ENCODE measurements around the gene RARRES2.
A peak's percentile ranks its signal among the peaks of the same experiment; 100 is the strongest.

Gene RARRES2

DNA sequence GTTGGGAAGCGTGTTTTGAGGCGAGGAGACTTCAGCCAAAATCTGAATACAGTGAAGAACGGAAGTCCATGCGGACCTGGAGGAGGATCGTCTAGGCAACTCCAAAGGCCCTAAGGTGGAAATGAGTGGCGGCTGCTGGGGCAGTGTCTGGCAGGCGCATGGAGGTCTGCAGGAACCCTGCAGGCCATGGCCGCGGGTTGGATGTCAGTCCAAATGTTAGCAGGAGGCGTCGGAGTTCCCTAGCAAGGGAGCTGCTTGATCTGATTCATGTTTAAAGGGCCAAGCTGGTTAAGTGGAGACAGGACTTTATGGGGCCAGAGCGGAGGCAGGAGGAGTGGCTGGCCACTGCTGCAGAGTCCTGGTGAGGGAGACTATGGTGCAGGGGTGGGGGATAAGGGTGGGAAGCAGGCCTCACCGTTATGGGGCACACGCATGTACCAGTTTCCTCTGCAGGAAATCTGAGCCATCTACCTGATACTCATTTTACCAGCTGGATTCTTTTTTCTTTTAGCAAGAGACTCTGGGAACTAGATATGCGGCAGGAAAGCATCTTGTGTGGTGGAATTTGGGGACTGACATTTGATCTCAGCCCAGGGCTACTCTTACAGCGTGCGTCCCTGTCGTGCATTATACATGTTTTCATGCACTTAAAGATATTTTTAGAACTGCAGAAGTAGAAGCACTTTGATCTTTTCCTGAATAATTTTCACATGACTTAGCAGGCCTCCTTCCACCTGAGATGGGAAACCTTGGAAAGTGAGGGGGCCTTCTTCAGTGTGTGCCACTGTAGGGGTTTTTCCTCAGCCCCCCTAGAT, 20.6 kb upstream of the RARRES2 start:
- DNase-seq (ENCODE audit: low read depth in 2 of 2), result no peak

DNA sequence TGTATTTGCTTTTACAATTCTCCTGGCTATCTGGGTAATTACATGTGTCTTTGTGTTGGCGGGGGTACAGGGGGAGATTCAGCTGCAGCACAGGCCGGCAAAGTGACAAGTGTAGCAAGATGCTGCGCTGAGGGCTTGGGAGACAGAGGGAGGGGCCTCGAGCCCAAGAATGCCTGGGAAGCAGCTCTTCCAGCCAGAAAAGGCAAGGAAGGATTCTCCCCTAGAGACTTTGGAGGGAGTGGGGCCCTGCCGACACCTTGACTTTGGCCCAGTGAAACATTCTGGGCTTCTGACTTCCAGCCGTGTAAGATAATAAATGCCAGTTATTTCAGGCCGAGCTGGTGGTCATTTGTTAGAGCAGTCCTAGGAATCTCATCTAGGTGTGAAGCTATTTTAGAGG, 20.0 kb upstream of the RARRES2 start:
- DNase-seq (ENCODE audit: low read depth in 2 of 2), result no peak

DNA sequence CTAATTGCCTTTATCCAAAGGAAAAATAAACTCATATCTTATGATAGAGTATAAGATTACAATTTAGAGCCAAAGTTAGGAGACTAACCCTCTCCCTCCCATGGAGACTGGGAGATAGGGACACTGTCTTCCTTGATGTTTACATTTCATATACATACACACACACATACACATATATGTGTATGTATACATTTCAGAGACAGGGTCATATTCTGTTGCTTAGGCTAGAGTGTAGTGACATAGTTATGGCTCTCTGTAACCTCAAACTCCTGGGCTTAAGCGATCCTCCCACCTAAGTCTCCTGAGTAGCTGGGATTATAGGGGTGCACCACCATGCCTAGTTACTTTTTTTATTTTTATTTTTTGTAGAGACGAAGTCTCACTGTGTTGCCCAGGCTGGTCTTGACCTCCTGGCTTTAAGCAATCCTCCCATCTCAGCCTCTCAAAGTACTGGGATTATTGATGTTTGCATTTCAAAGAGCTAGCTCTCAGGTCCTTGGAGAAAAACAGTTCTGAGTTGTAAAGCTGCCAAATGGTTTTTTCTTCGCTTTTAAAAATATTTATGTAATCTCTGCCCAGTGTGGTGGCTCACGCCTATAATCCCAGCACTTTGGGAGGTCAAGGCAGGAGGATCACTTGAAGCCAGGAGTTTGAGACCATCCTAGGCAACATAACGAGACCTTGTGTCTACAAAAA, 19.1 kb upstream of the RARRES2 start:
- no peak for DNase-seq (ENCODE audit: low read depth in 2 of 2)

DNA sequence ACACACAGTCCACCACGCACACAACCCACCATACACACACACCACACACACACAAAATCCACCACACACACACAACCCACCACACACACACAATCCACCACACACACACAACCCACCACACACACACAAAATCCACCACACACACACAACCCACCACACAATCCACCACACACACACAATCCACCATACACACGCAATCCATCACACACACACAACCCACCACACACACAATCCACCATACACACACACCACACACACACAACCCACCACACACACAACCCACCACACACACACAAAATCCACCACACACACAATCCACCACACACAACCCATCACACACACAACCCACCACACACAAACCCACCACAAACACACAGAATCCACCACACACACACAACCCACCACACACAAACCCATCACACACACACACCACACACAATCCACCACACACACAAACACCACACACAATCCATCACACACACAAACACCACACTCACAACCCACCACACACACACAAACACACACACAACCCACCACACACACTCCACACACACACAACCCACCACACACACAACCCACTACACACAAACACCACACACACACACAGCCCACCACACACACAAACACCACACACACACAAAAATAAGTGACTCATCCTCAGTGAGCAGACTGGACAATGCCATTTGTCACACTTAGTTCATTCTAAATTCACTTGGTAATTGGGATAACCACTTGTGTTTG, 18.4 kb upstream of the RARRES2 start:
- DNase-seq (ENCODE audit: low read depth in 2 of 2), result no peak

DNA sequence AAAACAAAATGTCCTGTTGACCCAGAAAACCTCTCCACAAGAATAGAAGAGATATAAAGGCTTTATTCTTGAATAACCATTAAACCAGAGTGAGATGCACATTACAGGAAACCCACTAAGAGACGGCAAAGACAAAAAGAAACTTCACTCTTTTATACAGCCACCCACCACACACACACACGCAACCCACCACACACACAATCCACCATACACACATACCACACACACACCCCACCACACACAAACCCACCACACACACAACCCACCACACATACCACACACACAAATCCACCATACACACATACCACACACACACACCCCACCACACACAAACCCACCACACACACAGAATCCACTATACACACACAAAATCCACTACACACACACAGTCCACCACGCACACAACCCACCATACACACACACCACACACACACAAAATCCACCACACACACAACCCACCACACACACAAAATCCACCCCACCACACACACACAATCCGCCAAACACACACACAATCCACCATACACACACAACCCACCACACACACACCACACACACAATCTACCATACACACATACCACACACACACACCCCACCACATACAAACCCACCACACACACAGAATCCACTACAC, 17.7 kb upstream of the RARRES2 start:
- DNase-seq (ENCODE audit: low read depth in 2 of 2), result no peak

DNA sequence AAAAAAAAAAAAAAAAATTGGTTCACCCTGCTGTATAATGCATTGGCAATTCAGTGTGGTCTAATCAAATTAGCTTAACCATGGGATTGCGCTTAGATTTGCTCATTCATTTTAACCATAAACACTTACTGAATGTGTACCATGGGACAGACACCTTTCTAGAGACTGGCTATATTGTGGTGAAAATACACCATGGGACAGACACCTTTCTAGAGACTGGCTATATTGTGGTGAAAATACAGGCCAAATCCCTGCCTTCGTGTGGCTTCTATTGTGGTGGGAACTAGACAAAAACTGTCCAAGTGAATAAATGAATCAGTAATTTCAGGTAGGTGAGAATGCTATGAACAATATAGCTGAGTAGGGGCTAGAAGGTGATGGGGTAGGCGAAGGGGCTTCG, 17.0 kb upstream of the RARRES2 start:
- no peak for DNase-seq (ENCODE audit: low read depth in 2 of 2)

DNA sequence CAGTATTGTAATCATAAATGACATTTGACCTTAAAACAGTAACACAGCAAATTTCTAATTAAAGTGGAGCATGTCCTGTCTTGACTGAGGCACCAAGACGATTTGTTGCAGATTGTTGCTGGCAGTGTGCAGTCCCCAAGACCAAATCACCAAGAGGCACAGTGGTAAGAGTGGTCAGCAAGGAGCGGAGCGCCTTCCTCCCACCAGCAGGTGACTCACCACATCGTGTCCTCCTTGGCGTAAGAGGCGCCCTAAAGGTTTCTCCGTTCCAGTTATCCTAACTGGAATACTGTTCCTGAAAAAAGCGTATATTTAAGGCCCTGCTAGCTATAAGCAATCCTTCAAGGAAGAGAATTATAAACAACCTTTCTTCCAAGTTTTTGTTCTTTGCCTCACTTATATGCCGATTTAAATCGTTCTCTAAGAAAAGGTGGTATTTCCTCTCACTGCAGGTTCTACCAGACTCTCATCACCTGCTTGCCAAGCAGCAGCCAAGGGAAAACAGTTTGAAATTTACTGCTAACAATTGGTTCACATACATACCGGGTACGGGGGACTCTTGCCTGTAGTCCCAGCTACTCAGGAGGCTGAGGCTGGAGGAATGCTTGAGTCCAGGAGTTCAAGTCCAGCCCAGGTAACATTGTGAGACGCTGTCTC, 16.5 kb upstream of the RARRES2 start:
- no peak for DNase-seq (ENCODE audit: low read depth in 2 of 2)

DNA sequence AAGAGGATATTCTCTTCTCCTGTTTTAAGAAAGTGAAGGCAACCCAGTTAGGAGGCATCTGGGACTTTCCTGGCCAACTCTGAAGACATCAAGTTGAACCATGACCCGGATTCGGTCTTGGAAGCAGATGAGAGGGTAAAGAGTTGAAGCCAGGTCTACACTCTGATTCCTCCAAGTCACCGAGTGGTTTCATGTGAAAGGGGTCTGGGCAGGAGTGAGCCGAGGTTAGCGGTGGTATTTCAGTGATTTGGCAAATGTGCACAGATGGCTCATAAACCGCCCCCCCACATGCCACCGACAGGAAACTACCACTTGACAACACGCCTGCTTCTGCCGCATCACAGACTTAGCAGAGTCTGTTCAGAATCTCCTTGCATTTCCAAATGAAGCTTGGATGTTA, 15.8 kb upstream of the RARRES2 start:
- DNase-seq (ENCODE audit: low read depth in 2 of 2), result peak in 1 of 2 donors; percentile 48

DNA sequence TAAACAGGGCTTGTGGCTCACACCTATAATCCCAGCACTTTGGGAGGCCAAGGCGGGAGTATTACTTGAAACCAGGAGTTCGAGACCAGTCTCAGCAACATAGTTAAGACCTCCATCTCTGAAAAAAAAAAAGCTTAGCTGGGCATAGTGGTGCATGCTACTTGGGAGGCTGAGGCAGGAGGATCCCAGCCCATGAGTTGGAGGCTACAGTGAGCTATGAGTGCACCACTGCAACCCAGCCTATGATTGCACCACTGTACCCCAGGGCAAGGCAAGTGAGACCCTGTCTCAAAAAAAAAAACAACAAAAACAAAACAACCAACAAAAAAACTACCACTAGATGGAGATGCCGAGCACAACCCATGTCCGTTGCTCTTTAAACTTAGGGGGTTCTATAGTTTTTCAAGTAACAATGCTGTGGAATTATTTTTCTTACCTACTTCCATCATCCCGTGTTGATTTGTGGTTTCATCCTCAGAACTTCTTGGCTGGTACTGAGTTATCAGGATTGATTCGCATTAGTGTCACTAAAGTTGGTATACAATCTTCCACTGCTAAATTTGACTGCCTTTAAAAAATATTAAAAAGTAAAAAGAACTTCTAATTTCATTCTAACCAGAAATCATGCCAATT, 15.0 kb upstream of the RARRES2 start:
- no peak for DNase-seq (ENCODE audit: low read depth in 2 of 2)

DNA sequence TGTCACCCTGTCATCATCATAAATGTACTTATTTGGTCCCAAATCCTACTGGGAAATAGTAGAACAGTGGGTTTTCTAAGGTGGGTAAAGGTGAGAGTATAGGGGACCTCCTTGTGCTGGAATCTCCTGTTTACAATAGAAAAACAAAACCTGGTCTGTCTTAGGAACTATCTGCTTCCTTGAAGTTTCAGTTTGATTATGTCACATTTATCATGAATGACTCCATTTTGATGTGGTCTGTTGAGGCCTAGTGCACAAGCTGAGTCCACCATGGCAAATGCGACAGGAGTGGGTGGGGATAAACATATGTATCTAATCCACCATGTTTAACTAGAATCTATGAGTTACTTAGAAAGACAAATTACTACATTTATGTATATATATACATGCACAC, 14.2 kb upstream of the RARRES2 start:
- DNase-seq (ENCODE audit: low read depth in 2 of 2), result no peak

DNA sequence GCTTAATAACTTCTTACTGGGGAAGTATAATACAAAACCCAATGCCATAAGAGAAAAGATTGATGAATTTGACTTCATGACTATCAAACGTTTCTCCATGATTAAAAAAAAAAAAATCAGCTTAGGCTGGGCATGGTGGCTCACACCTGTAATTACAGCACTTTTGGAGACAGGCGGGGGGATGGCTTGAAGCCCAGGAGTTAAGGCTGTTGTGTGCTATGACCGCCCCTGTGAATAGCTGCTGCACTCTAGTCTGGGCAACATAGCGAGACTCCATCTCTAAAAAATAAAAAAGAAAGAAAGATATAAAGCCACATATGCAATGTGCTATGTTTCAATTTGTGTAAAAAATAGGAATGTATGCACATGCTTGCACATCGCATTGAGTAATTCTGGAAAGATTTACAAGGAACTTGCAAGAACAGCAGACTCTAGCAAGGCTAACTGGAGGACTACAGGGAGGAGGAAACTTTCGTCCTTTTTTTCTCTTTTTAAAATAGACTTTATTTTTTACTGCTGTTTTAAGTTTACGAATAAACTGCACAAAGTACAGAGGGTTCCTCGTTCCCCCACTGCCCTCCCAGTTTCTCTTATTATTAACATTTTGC, 10.3 kb upstream of the RARRES2 start:
- DNase-seq (ENCODE audit: low read depth in 2 of 2), result no peak

DNA sequence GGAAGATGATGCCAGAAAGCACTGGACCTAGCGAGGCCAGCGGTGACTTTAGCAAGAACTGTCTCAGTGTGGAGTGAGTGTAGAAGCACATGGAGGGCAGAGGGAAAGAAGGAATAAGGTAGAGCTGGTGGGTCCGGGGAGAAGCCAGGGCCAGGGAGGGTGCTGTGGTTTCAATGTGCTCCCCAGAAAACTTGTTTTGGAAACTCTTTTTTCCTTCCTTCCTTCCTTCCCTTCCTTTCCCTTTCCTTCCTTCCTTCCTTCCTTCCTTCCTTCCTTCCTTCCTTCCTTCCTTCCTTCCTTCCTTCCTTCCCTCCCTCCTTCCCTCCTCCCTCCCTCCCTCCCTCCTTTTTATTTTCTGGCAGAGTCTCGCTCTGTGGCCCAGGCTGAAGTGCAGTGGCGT, 5.5 kb upstream of the RARRES2 start:
- DNase-seq (ENCODE audit: low read depth in 2 of 2), result no peak

DNA sequence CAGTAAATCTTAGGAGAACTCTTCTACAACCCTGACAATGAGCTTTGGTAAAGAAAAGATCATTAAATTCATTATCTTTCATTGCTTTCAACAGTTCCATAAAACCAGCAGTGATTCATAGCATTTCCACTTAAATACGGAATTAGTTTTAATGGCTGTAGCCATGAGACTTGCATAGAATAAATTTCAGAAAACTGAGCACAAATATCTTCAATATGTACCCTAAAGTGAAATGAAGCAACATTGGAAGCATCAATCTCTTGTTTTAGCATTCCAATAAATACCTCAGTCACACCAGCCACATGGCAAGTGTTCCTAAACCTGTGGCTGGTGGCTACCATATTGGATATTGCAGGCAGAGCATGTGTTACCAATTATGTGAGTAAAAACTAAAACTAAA, 3.6 kb upstream of the RARRES2 start:
- no peak for DNase-seq (ENCODE audit: low read depth in 2 of 2)

DNA sequence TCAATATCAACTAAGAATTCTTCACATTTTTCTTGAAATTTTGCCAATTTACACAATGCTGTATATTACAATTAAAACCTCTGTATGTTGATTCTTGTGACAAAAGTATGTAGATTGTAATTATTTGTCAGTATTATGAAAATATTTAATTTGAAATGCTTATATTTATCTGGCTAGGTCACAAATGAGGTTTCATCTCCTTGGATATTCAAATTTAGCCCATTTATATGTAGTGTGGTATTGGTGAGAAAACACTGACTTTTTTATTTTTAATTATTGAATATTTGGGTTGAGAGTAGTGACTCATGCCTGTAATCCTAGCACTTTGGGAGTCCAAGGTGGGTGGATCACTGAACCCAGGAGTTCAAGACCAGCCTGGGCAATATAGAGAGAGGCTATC, 2.9 kb upstream of the RARRES2 start:
- no peak for DNase-seq (ENCODE audit: low read depth in 2 of 2)

DNA sequence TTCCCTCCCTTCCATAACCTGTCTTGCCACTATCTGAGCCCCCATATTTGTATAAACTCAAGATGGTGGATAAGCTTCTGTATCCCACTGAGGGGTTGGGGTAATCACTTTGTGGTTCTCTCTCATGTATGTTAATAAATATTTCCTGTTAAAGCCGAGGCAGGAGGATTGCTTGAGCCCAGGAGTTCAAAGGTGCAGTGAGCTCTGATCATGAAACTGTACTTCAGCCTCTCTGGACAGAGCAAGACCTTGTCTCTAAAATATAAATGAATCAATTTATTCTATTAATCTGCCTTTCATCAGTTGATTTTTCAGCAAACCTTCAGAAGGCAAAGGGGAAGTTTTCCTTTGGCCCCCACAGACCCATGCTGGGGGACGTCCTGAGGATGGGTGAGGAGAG, 1.8 kb upstream of the RARRES2 start:
- DNase-seq (ENCODE audit: low read depth in 2 of 2), result no peak

DNA sequence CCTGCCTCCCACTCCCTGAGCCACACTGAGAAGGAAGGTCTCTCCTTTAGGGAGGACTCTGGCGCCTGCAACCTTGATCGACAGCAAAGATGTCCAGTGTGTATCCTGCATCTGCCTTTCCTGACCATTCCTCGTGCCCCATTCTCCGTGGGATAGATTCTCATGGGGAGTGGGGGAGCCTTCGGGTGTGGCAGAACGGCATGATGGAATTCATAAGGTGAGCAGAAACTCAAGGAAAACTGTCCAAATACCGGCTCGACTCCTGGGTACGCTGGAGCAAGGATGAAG, 636 bp upstream of the RARRES2 start:
- no peak for DNase-seq (ENCODE audit: low read depth in 2 of 2)

DNA sequence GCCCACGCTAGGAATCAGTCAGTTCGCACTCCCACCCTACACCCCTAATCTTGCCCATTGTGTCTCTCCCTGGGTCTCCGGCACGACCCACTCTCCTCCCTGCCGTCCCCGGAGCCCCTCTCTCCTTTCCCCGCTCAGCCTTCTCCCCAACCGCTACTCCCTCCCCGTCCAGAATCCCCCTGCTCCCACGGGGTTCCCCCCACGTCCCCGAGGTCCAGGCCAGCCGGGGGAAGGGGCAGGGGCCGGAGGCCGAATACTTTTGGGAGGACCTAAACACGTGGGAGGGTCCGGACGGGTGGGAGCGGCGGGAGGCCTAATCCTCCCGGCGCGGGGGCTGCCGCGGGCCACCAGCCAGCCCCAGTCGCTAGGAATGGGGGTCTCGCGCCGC, 560 bp downstream of the RARRES2 start:
- no peak for DNase-seq (ENCODE audit: low read depth in 2 of 2)

DNA sequence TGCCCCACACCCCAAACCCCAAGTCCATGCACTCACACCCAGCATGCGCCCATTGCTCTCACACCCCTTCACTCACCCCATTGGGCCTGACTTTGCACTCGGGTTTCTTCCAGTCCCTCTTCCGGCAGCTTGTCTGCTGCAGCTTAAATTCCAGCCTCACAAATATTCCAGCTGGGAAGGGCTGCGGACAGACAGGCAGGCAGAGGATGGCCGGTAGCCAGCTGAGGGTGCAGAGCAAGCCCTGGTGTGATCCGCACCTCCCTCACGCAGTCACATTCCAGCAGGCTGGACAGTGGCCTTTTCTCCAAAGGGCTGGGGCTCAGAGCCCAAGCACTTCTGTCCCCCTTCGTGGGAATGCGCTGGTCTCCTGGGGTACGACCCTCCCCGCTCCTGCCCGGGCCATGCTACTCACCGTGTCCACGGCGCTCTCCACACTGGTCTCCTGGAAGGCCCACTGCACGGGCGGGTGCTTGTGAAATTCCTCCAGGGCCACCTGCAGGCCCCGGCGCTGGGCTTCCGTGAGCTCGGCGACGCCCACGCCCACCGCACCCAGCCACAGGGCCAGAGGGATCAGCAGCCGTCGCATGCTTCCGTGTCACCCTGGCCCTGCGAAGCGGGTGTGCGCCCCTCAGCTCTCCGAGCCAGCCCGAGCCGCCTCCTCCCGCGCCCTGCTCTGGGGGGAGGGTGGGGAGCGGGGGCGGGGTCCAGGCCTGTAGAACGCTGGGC, 1.2 kb downstream of the RARRES2 start:
- no peak for DNase-seq (ENCODE audit: low read depth in 2 of 2)

DNA sequence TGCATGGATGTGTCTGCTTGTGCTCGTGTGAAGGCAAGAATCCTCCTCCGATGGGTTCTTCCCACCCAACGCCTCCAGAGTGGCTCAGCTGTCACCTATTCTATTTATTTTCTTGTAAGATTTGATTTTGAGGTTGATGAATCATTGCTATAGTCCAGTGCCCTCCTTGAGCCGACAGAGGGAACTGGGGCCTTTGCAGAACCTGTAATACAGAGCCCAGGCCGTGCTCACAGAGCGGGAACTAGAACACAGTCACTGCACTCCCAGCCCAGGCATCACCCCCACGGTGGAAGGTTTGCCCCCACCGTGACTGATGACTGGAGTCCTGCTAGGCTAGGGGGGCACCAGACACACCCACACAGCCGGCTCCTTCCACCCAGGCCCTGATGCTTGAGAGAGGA, 2.0 kb downstream of the RARRES2 start:
- no peak for DNase-seq (ENCODE audit: low read depth in 2 of 2)

DNA sequence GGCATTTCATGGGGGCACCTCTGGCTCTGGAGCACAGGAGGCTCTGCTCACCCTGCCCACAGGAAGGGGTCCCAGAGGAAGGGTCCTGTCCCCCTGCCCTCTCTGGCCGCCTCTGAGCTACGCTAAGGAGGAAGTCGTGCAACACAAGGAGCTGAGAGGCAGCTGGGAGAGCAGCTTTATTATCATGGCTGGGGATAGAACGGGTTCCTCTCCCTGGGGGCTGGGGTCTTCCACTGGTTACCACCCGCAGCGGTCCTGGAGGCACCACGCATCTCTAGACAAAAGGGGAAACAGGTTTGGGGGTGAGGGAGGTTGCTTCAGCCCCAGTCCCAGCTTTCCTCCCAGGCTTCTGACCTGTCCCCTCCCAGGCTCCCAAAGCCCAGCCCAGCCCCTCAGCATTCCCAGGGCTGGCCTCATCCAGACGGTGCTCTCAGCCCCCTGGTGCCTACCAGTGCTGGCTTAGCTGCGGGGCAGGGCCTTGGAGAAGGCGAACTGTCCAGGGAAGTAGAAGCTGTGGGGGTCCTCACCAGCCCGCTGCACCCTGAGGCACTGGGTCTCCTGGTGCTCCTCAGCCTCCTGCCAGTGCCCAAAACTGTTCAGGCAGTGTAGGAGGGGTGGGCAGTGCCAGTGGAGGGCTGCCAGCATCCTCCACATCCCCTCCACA, 3.1 kb downstream of the RARRES2 start:
- DNase-seq (ENCODE audit: low read depth in 2 of 2), result no peak

Measured in stimulated activated CD4-positive, alpha-beta T cell treated with anti-CD3 and anti-CD28 coated beads, Interleukin-4, amount 100 ng/mL, for 48 hours (primary cell).